H9 (cell line): ENCODE measurements around the gene ROBO2. TPM values are rescaled to one million over a fixed set of nuclear protein-coding genes. Genes with fewer than 3 reads are reported as not detected.

ENCODE experiments used
- DNase-seq: peaks from one replicate; pipeline ENCODE4 v3.0.0-alpha.2; 2017
- H2AFZ ChIP-seq: one replicate; pipeline ENCODE4 v1.6.1; 2013; ENCODE audit warnings: mild to moderate bottlenecking, low read length, control low read depth, moderate library complexity
- H2AK5ac ChIP-seq: 2 replicates; pipeline ENCODE4 v1.6.1; 2013; ENCODE audit warnings: low read length, control low read depth, mixed read lengths; ENCODE audit not compliant: insufficient read length
- H2BK120ac ChIP-seq: one replicate; pipeline ENCODE4 v1.6.1; 2013; ENCODE audit warnings: low read depth, mild to moderate bottlenecking, low read length, control low read depth, inconsistent platforms; ENCODE audit not compliant: poor library complexity, severe bottlenecking
- H2BK12ac ChIP-seq: 2 replicates; pipeline ENCODE4 v1.6.1; 2013; ENCODE audit warnings: low read length, control low read depth, mixed read lengths, low read depth; ENCODE audit not compliant: insufficient read length
- H2BK15ac ChIP-seq: 2 replicates; pipeline ENCODE4 v1.6.1; 2013; ENCODE audit warnings: low read depth, low read length, control low read depth
- H2BK20ac ChIP-seq: one replicate; pipeline ENCODE4 v1.6.1; 2013; ENCODE audit warnings: low read depth, mild to moderate bottlenecking, low read length, control low read depth, inconsistent platforms; ENCODE audit not compliant: poor library complexity, severe bottlenecking
- H2BK5ac ChIP-seq: 2 replicates; pipeline ENCODE4 v1.6.1; 2013; ENCODE audit warnings: low read length, control low read depth, mixed read lengths; ENCODE audit not compliant: insufficient read length
- H3K14ac ChIP-seq: 2 replicates; pipeline ENCODE4 v1.6.1; 2013; ENCODE audit warnings: low read length, control low read depth; ENCODE audit not compliant: insufficient read depth
- H3K18ac ChIP-seq: 2 replicates; pipeline ENCODE4 v1.6.1; 2013; ENCODE audit warnings: low read depth, mild to moderate bottlenecking, mixed read lengths, low read length, control low read depth; ENCODE audit not compliant: insufficient read length
- H3K23ac ChIP-seq: 2 replicates; pipeline ENCODE4 v1.6.1; 2013; ENCODE audit warnings: low read length, control low read depth, mixed read lengths, low read depth; ENCODE audit not compliant: insufficient read length
- H3K23me2 ChIP-seq: 2 replicates; pipeline ENCODE4 v1.6.1; 2013; ENCODE audit warnings: low read depth, mild to moderate bottlenecking, mixed read lengths, low read length, control low read depth; ENCODE audit not compliant: insufficient read length, poor library complexity, severe bottlenecking
- H3K27ac ChIP-seq: 2 replicates; pipeline ENCODE4 v1.5.1; 2013; ENCODE audit warnings: low read length, control low read depth, mixed read lengths, low read depth; ENCODE audit not compliant: insufficient read length
- H3K27me3 ChIP-seq: 2 replicates; pipeline ENCODE4 v1.6.1; 2013; ENCODE audit warnings: low read length, control low read depth, inconsistent platforms; ENCODE audit not compliant: insufficient read depth
- H3K4ac ChIP-seq: 2 replicates; pipeline ENCODE4 v1.6.1; 2013; ENCODE audit warnings: low read depth, mild to moderate bottlenecking, control low read depth, inconsistent platforms, low read length, moderate library complexity
- H3K4me1 ChIP-seq: 2 replicates; pipeline ENCODE4 v1.6.1; 2013; ENCODE audit warnings: low read length, control low read depth, inconsistent platforms; ENCODE audit not compliant: insufficient read depth
- H3K4me2 ChIP-seq: 2 replicates; pipeline ENCODE4 v1.6.1; 2013; ENCODE audit warnings: low read length, control low read depth, mixed read lengths; ENCODE audit not compliant: insufficient read length, insufficient read depth
- H3K56ac ChIP-seq: 2 replicates; pipeline ENCODE4 v1.6.1; 2013; ENCODE audit warnings: low read depth, mild to moderate bottlenecking, mixed read lengths, low read length, control low read depth; ENCODE audit not compliant: insufficient read length
- H3K79me1 ChIP-seq: 2 replicates; pipeline ENCODE4 v1.6.1; 2013; ENCODE audit warnings: low read depth, mild to moderate bottlenecking, moderate library complexity, low read length, control low read depth, inconsistent platforms; ENCODE audit not compliant: insufficient read depth, poor library complexity, severe bottlenecking
- H3K79me2 ChIP-seq: 2 replicates; pipeline ENCODE4 v1.6.1; 2013; ENCODE audit warnings: low read length, control low read depth, inconsistent platforms; ENCODE audit not compliant: insufficient read depth
- H3K9ac ChIP-seq: 2 replicates; pipeline ENCODE4 v1.6.1; 2013; ENCODE audit warnings: low read length, control low read depth, mixed read lengths; ENCODE audit not compliant: insufficient read length; ENCODE audit errors: extremely low read depth
- H3K9me3 ChIP-seq: one replicate; pipeline ENCODE4 v1.6.1; 2013; ENCODE audit warnings: low read depth, low read length, inconsistent platforms; ENCODE audit not compliant: control insufficient read depth
- H3T11ph ChIP-seq: one replicate; pipeline ENCODE4 v1.6.1; 2013; ENCODE audit warnings: mild to moderate bottlenecking, low read length, control low read depth, inconsistent platforms
- H4K20me1 ChIP-seq: one replicate; pipeline ENCODE4 v1.6.1; 2013; ENCODE audit not compliant: control insufficient read depth, insufficient read length, insufficient read depth
- H4K5ac ChIP-seq: 2 replicates; pipeline ENCODE4 v1.6.1; 2013; ENCODE audit warnings: low read depth, mild to moderate bottlenecking, mixed read lengths, low read length, control low read depth; ENCODE audit not compliant: insufficient read length
- H4K8ac ChIP-seq: replicated peaks from 2 replicates; pipeline ENCODE4 v1.6.1; 2013; ENCODE audit warnings: low read length, control low read depth, mixed read lengths, low read depth; ENCODE audit not compliant: insufficient read length
- H4K91ac ChIP-seq: 2 replicates; pipeline ENCODE4 v1.6.1; 2013; ENCODE audit warnings: low read depth, mild to moderate bottlenecking, moderate library complexity, mixed read lengths, low read length, control low read depth; ENCODE audit not compliant: insufficient read length
- H3K27ac Mint-ChIP-seq, 3 experiments: 2 replicates in 2 of 3; 3 replicates in 1 of 3; pipeline ENCODE4 v1.8.0; 2020 to 2021; ENCODE audit warnings: mixed read lengths in 3 of 3, mild to moderate bottlenecking in 1 of 3, moderate library complexity in 1 of 3
- H3K27me3 Mint-ChIP-seq: 2 replicates; pipeline ENCODE4 v1.8.0; 2021; ENCODE audit warnings: low read depth, mild to moderate bottlenecking, moderate library complexity, mixed read lengths
- H3K36me3 Mint-ChIP-seq, 3 experiments: 2 replicates in 2 of 3; 3 replicates in 1 of 3; pipeline ENCODE4 v1.8.0; 2020 to 2021; ENCODE audit warnings: low read depth in 3 of 3, mixed read lengths in 3 of 3; ENCODE audit not compliant: insufficient read depth in 1 of 3
- H3K4me1 Mint-ChIP-seq, 2 experiments: 2 replicates each; pipeline ENCODE4 v1.8.0; 2020; ENCODE audit warnings: mixed read lengths in 2 of 2
- H3K4me3 Mint-ChIP-seq, 2 experiments: 2 replicates in 1 of 2; 3 replicates in 1 of 2; pipeline ENCODE4 v1.8.0; 2020 to 2021; ENCODE audit warnings: mild to moderate bottlenecking in 2 of 2, mixed read lengths in 2 of 2, moderate library complexity in 1 of 2
- H3K9me3 Mint-ChIP-seq, 2 experiments: 2 replicates in 1 of 2; 3 replicates in 1 of 2; pipeline ENCODE4 v1.8.0; 2020; ENCODE audit warnings: mild to moderate bottlenecking in 2 of 2, mixed read lengths in 2 of 2, moderate library complexity in 1 of 2
- CTCF ChIP-seq: fragments of 200-600 bp; sonication (generic); conservative IDR thresholded peaks from 3 replicates; pipeline ENCODE4 v1.8.0; 2021; ENCODE audit warnings: antibody characterized with exemption, mild to moderate bottlenecking
- total RNA-seq: library from RNA; stranded (reverse); gene quantifications from 2 replicates; pipeline ENCODE4 v1.2.1, GENCODE V29; 2021

ROBO2 gene
- total RNA-seq, 1 experiment from 2014 or later = 2.3 TPM

- no peak overlapping the region for H3K23ac ChIP-seq
- H3K79me1 ChIP-seq = no peaks in the 10 kb centered on the region
- H4K91ac ChIP-seq = no peak overlapping the region
- no peak overlapping the region for H3K4ac ChIP-seq
- H3K4me1 ChIP-seq = no peaks in the 10 kb centered on the region; the same call in 1 of the 2 replicates
- H3K9me3 ChIP-seq = no peaks in the 10 kb centered on the region
- no peaks in the 10 kb centered on the region for H3K27me3 Mint-ChIP-seq
- H3K4me1 Mint-ChIP-seq = peaks cover 5 to 7% of the 10 kb centered on the region in 2 experiments
- H2BK20ac ChIP-seq = no peak overlapping the region
- no peaks in the 10 kb centered on the region for H3K9me3 Mint-ChIP-seq
- no peak overlapping the region for H3K4me2 ChIP-seq
- H3K4me3 Mint-ChIP-seq = no peak overlapping the region
- H3K79me2 ChIP-seq = no peaks in the 10 kb centered on the region
- H3K27ac ChIP-seq = no peak overlapping the region
- no peak overlapping the region for H2BK12ac ChIP-seq
- H3K27ac Mint-ChIP-seq = no peak overlapping the region
- no peaks in the 10 kb centered on the region for H3K23me2 ChIP-seq
- H3K56ac ChIP-seq = no peak overlapping the region
- no peak overlapping the region for H4K8ac ChIP-seq
- no peak overlapping the region for H2AK5ac ChIP-seq
- H3K14ac ChIP-seq = no peak overlapping the region
- H2AFZ ChIP-seq = no peak overlapping the region
- DNase-seq = no peak
- H4K5ac ChIP-seq = no peak overlapping the region
- no peak for TF ChIP-seq CTCF
- no peak overlapping the region for H3T11ph ChIP-seq
- H3K9ac ChIP-seq = no peak overlapping the region
- no peaks in the 10 kb centered on the region for H3K36me3 Mint-ChIP-seq
- no peak overlapping the region for H2BK15ac ChIP-seq
- H2BK5ac ChIP-seq = no peak overlapping the region
- no peak overlapping the region for H2BK120ac ChIP-seq
- H3K18ac ChIP-seq = no peak overlapping the region
- no peaks in the 10 kb centered on the region for H3K27me3 ChIP-seq
- no peaks in the 10 kb centered on the region for H4K20me1 ChIP-seq
Observed at GRCh38 chr3:77414881-77415280, 375.0 kb downstream of the ROBO2 start.
